Type B pancreatic cell (in vitro differentiated cells): Measurements from ENCODE around the gene YAF2. TPM values are rescaled to one million over a fixed set of nuclear protein-coding genes. Genes with fewer than 3 reads are reported as not detected.

Experiments
- DNase-seq: peaks from one replicate; pipeline ENCODE4 v3.0.0; 2021; ENCODE audit warnings: mixed read lengths; ENCODE audit not compliant: unreplicated experiment; ENCODE audit errors: extremely low spot score
- H3K27ac Mint-ChIP-seq: 2 replicates; pipeline ENCODE4 v1.8.0; 2021; ENCODE audit warnings: mild to moderate bottlenecking, mixed read lengths
- H3K27me3 Mint-ChIP-seq: 2 replicates; pipeline ENCODE4 v1.8.0; 2021; ENCODE audit warnings: mixed read lengths
- H3K36me3 Mint-ChIP-seq: 2 replicates; pipeline ENCODE4 v1.8.0; 2021; ENCODE audit warnings: mixed read lengths
- H3K4me1 Mint-ChIP-seq: one replicate; pipeline ENCODE4 v1.8.0; 2021; ENCODE audit warnings: mixed read lengths; ENCODE audit not compliant: unreplicated experiment
- H3K4me3 Mint-ChIP-seq: 2 replicates; pipeline ENCODE4 v1.8.0; 2021; ENCODE audit warnings: mild to moderate bottlenecking, mixed read lengths
- H3K9me3 Mint-ChIP-seq: 2 replicates; pipeline ENCODE4 v1.8.0; 2021; ENCODE audit warnings: mixed read lengths
- total RNA-seq: library from RNA; stranded (reverse); gene quantifications from 2 replicates; pipeline ENCODE4 v1.2.1, GENCODE V29; 2021; ENCODE audit warnings: low replicate concordance
- TF ChIP-seq, protein P1 (sequence below): fragments of 200-600 bp; sonication (generic); conservative IDR thresholded peaks from 2 replicates; pipeline ENCODE4 v1.5.0; 2021; ENCODE audit warnings: antibody characterized with exemption, mild to moderate bottlenecking

YAF2 gene
- total RNA-seq, 1 donor from 2014 or later: 22.9 TPM

DNA sequence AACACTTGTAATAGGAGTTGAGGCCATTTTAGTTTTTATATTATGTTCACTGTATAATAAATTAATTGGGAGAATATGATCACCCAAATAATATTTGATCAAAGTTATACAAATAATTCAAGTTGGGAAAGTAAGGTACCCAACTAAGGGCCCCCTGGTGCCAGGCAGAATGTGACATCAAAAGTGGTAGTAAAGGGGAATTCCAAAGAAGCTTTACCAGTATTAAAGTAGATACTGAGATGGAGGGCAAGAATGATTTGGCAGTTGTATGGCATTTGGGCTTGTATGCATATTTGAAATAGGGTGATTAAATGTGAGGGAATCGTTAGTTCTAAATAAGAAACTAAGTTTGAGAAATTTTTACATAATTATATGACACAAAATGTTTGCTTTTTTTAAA lies 111.1 kb downstream of the YAF2 start:
- Mint-ChIP-seq H3K4me1 (peaks cover 15% of the 10 kb centered on the region), H3K9me3 (no peaks in the 10 kb centered on the region), H3K4me3 (no peak overlapping the region), H3K36me3 (no peaks in the 10 kb centered on the region), H3K27ac (no peak overlapping the region), H3K27me3 (no peaks in the 10 kb centered on the region)
- TF ChIP-seq, protein P1, sequence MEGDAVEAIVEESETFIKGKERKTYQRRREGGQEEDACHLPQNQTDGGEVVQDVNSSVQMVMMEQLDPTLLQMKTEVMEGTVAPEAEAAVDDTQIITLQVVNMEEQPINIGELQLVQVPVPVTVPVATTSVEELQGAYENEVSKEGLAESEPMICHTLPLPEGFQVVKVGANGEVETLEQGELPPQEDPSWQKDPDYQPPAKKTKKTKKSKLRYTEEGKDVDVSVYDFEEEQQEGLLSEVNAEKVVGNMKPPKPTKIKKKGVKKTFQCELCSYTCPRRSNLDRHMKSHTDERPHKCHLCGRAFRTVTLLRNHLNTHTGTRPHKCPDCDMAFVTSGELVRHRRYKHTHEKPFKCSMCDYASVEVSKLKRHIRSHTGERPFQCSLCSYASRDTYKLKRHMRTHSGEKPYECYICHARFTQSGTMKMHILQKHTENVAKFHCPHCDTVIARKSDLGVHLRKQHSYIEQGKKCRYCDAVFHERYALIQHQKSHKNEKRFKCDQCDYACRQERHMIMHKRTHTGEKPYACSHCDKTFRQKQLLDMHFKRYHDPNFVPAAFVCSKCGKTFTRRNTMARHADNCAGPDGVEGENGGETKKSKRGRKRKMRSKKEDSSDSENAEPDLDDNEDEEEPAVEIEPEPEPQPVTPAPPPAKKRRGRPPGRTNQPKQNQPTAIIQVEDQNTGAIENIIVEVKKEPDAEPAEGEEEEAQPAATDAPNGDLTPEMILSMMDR: no peak
- DNase-seq: no peak

DNA sequence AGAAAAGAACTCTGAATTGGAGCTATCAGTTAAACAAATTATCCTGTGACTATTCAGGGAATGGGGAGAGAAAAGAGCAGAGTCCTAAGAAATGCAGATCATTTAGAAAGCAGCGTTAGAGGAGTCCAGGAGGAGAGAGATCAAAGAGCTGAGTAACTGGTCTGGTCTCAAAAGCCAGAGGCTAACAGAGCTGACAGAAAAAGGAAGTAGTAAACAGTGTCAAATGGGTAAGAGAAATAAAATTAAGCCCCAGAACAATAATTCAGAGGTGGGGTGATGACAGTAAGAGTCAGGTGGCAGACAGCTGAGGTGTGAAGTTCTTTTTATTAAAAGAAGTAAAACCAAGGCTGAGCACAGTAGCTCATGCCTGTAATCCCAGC lies 112.7 kb downstream of the YAF2 start:
- Mint-ChIP-seq H3K27me3 (no peaks in the 10 kb centered on the region), H3K9me3 (no peaks in the 10 kb centered on the region), H3K4me1 (peaks cover 8% of the 10 kb centered on the region), H3K36me3 (peaks cover 4% of the 10 kb centered on the region), H3K27ac (no peak overlapping the region), H3K4me3 (no peak overlapping the region)
- TF ChIP-seq, protein P1: no peak
- no peak for DNase-seq

DNA sequence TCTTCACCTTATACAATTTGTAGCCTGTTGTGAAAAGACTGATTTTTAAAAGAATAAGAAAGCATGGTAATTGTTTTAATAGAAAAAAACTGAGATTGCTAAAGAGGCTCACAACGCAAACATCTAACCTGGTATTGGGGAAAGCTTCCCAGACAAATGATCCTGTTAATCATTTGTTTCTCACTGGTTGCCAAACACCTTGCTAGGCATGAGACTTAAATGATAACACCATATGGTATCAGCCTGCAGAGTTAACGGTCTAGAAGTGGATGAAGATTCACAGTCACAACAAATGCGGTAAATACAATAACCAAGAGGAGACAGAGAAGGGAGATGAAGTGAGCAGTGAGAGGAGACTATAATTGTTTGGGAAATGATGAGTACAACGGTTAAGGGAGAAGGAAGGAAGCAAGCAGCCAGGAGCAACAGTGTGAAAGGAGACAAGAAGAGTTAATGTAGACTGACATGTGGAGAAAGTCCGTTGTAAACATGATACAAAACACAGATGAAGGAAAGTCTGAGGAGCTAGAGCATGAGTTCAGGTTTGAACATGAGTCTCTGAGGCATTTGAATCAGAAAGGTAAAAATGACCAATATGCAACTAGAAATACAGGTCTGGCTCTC lies 113.2 kb downstream of the YAF2 start:
- Mint-ChIP-seq H3K36me3 (peaks cover 8% of the 10 kb centered on the region), H3K9me3 (no peaks in the 10 kb centered on the region), H3K27ac (no peak overlapping the region), H3K27me3 (no peaks in the 10 kb centered on the region), H3K4me3 (no peak overlapping the region), H3K4me1 (peaks cover 5% of the 10 kb centered on the region)
- no peak for DNase-seq
- TF ChIP-seq, protein P1: no peak

DNA sequence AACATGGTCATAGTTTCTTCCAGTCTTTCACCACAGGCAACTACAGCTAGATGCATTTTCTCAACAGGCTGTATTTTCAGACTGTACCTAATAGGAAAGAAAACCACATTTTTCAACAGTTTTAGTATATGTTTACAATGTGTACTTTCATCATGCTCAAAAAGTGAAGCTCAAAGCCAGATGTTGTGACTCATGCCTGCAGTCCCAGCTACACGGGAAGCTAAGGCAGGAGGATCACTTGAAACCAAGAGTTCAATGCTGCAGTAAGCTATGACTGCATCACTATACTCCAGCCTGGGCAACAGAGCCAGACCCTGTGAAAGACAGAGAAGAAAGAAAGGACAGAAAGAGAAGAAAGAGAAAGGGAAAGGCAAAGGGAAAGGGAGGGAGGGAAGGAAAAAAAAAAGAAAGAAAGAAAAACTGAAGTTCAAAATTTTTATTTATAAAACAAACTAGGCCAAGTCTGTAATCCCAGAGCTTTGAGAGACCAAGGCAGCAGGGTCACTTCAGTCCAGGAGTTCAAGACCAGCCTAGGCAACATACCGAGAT lies 118.9 kb downstream of the YAF2 start:
- H3K27me3 Mint-ChIP-seq: no peaks in the 10 kb centered on the region
- DNase-seq: no peak
- no peak overlapping the region for H3K4me3 Mint-ChIP-seq
- peaks cover 26% of the 10 kb centered on the region for H3K36me3 Mint-ChIP-seq
- H3K9me3 Mint-ChIP-seq: peaks cover 1% of the 10 kb centered on the region
- TF ChIP-seq, protein P1: no peak
- H3K4me1 Mint-ChIP-seq: no peaks in the 10 kb centered on the region
- no peak overlapping the region for H3K27ac Mint-ChIP-seq

DNA sequence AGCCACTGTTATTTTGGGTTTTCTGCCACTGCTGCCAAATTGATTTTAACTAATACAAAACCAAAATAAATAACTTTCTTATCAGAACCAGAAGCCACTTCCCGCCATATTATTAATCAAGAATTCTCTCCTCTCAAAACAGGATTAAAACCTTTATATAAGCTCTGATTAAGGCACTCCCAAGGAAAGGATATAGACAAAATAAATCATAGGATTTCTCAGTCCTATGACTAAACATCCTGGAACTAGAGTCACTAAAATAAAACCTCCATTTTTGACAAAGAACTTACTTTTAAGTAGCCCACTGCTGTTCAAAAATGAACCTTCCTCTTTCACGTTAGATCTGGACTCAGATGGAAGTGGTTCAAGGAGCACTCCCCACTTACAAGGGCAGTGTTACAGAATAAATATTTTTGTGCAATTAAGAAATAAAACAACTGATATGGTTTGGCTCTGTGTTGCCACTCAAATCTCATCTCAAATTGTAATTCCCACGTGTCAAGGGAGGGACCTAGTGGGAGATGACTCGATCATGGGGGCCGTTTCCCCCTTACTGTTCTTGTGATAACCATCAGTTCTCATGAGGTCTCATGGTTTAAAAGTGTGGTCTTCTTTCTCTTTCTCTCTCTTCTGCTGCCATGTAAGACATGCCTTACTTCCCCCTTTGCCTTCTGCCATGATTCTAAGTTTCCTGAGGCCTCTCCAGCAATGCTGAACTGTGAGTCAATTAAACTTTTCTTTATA lies 119.7 kb downstream of the YAF2 start:
- TF ChIP-seq, protein P1: no peak
- DNase-seq: no peak
- no peak overlapping the region for H3K4me3 Mint-ChIP-seq
- H3K27me3 Mint-ChIP-seq: no peaks in the 10 kb centered on the region
- no peak overlapping the region for H3K27ac Mint-ChIP-seq
- no peaks in the 10 kb centered on the region for H3K4me1 Mint-ChIP-seq
- H3K9me3 Mint-ChIP-seq: peaks cover 7% of the 10 kb centered on the region
- H3K36me3 Mint-ChIP-seq: peaks cover 31% of the 10 kb centered on the region
